H9 (cell line): ENCODE data around the gene LRRK2. TPM values are rescaled to one million over a fixed set of nuclear protein-coding genes. Genes with fewer than 3 reads are reported as not detected.

ENCODE experiments used
- DNase-seq: peaks from one replicate; pipeline ENCODE4 v3.0.0-alpha.2; 2017
- H2AFZ ChIP-seq: one replicate; pipeline ENCODE4 v1.6.1; 2013; ENCODE audit warnings: mild to moderate bottlenecking, low read length, control low read depth, moderate library complexity
- H2AK5ac ChIP-seq: 2 replicates; pipeline ENCODE4 v1.6.1; 2013; ENCODE audit warnings: low read length, control low read depth, mixed read lengths; ENCODE audit not compliant: insufficient read length
- H2BK120ac ChIP-seq: one replicate; pipeline ENCODE4 v1.6.1; 2013; ENCODE audit warnings: low read depth, mild to moderate bottlenecking, low read length, control low read depth, inconsistent platforms; ENCODE audit not compliant: poor library complexity, severe bottlenecking
- H2BK12ac ChIP-seq: 2 replicates; pipeline ENCODE4 v1.6.1; 2013; ENCODE audit warnings: low read length, control low read depth, mixed read lengths, low read depth; ENCODE audit not compliant: insufficient read length
- H2BK15ac ChIP-seq: 2 replicates; pipeline ENCODE4 v1.6.1; 2013; ENCODE audit warnings: low read depth, low read length, control low read depth
- H2BK20ac ChIP-seq: one replicate; pipeline ENCODE4 v1.6.1; 2013; ENCODE audit warnings: low read depth, mild to moderate bottlenecking, low read length, control low read depth, inconsistent platforms; ENCODE audit not compliant: poor library complexity, severe bottlenecking
- H2BK5ac ChIP-seq: 2 replicates; pipeline ENCODE4 v1.6.1; 2013; ENCODE audit warnings: low read length, control low read depth, mixed read lengths; ENCODE audit not compliant: insufficient read length
- H3K14ac ChIP-seq: 2 replicates; pipeline ENCODE4 v1.6.1; 2013; ENCODE audit warnings: low read length, control low read depth; ENCODE audit not compliant: insufficient read depth
- H3K18ac ChIP-seq: 2 replicates; pipeline ENCODE4 v1.6.1; 2013; ENCODE audit warnings: low read depth, mild to moderate bottlenecking, mixed read lengths, low read length, control low read depth; ENCODE audit not compliant: insufficient read length
- H3K23ac ChIP-seq: 2 replicates; pipeline ENCODE4 v1.6.1; 2013; ENCODE audit warnings: low read length, control low read depth, mixed read lengths, low read depth; ENCODE audit not compliant: insufficient read length
- H3K23me2 ChIP-seq: 2 replicates; pipeline ENCODE4 v1.6.1; 2013; ENCODE audit warnings: low read depth, mild to moderate bottlenecking, mixed read lengths, low read length, control low read depth; ENCODE audit not compliant: insufficient read length, poor library complexity, severe bottlenecking
- H3K27ac ChIP-seq: 2 replicates; pipeline ENCODE4 v1.5.1; 2013; ENCODE audit warnings: low read length, control low read depth, mixed read lengths, low read depth; ENCODE audit not compliant: insufficient read length
- H3K27me3 ChIP-seq: 2 replicates; pipeline ENCODE4 v1.6.1; 2013; ENCODE audit warnings: low read length, control low read depth, inconsistent platforms; ENCODE audit not compliant: insufficient read depth
- H3K4ac ChIP-seq: 2 replicates; pipeline ENCODE4 v1.6.1; 2013; ENCODE audit warnings: low read depth, mild to moderate bottlenecking, control low read depth, inconsistent platforms, low read length, moderate library complexity
- H3K4me1 ChIP-seq: 2 replicates; pipeline ENCODE4 v1.6.1; 2013; ENCODE audit warnings: low read length, control low read depth, inconsistent platforms; ENCODE audit not compliant: insufficient read depth
- H3K4me2 ChIP-seq: 2 replicates; pipeline ENCODE4 v1.6.1; 2013; ENCODE audit warnings: low read length, control low read depth, mixed read lengths; ENCODE audit not compliant: insufficient read length, insufficient read depth
- H3K56ac ChIP-seq: 2 replicates; pipeline ENCODE4 v1.6.1; 2013; ENCODE audit warnings: low read depth, mild to moderate bottlenecking, mixed read lengths, low read length, control low read depth; ENCODE audit not compliant: insufficient read length
- H3K79me1 ChIP-seq: 2 replicates; pipeline ENCODE4 v1.6.1; 2013; ENCODE audit warnings: low read depth, mild to moderate bottlenecking, moderate library complexity, low read length, control low read depth, inconsistent platforms; ENCODE audit not compliant: insufficient read depth, poor library complexity, severe bottlenecking
- H3K79me2 ChIP-seq: 2 replicates; pipeline ENCODE4 v1.6.1; 2013; ENCODE audit warnings: low read length, control low read depth, inconsistent platforms; ENCODE audit not compliant: insufficient read depth
- H3K9ac ChIP-seq: 2 replicates; pipeline ENCODE4 v1.6.1; 2013; ENCODE audit warnings: low read length, control low read depth, mixed read lengths; ENCODE audit not compliant: insufficient read length; ENCODE audit errors: extremely low read depth
- H3K9me3 ChIP-seq: one replicate; pipeline ENCODE4 v1.6.1; 2013; ENCODE audit warnings: low read depth, low read length, inconsistent platforms; ENCODE audit not compliant: control insufficient read depth
- H3T11ph ChIP-seq: one replicate; pipeline ENCODE4 v1.6.1; 2013; ENCODE audit warnings: mild to moderate bottlenecking, low read length, control low read depth, inconsistent platforms
- H4K20me1 ChIP-seq: one replicate; pipeline ENCODE4 v1.6.1; 2013; ENCODE audit not compliant: control insufficient read depth, insufficient read length, insufficient read depth
- H4K5ac ChIP-seq: 2 replicates; pipeline ENCODE4 v1.6.1; 2013; ENCODE audit warnings: low read depth, mild to moderate bottlenecking, mixed read lengths, low read length, control low read depth; ENCODE audit not compliant: insufficient read length
- H4K8ac ChIP-seq: replicated peaks from 2 replicates; pipeline ENCODE4 v1.6.1; 2013; ENCODE audit warnings: low read length, control low read depth, mixed read lengths, low read depth; ENCODE audit not compliant: insufficient read length
- H4K91ac ChIP-seq: 2 replicates; pipeline ENCODE4 v1.6.1; 2013; ENCODE audit warnings: low read depth, mild to moderate bottlenecking, moderate library complexity, mixed read lengths, low read length, control low read depth; ENCODE audit not compliant: insufficient read length
- H3K27ac Mint-ChIP-seq, 3 experiments: 2 replicates in 2 of 3; 3 replicates in 1 of 3; pipeline ENCODE4 v1.8.0; 2020 to 2021; ENCODE audit warnings: mixed read lengths in 3 of 3, mild to moderate bottlenecking in 1 of 3, moderate library complexity in 1 of 3
- H3K27me3 Mint-ChIP-seq: 2 replicates; pipeline ENCODE4 v1.8.0; 2021; ENCODE audit warnings: low read depth, mild to moderate bottlenecking, moderate library complexity, mixed read lengths
- H3K36me3 Mint-ChIP-seq, 3 experiments: 2 replicates in 2 of 3; 3 replicates in 1 of 3; pipeline ENCODE4 v1.8.0; 2020 to 2021; ENCODE audit warnings: low read depth in 3 of 3, mixed read lengths in 3 of 3; ENCODE audit not compliant: insufficient read depth in 1 of 3
- H3K4me1 Mint-ChIP-seq, 2 experiments: 2 replicates each; pipeline ENCODE4 v1.8.0; 2020; ENCODE audit warnings: mixed read lengths in 2 of 2
- H3K4me3 Mint-ChIP-seq, 2 experiments: 2 replicates in 1 of 2; 3 replicates in 1 of 2; pipeline ENCODE4 v1.8.0; 2020 to 2021; ENCODE audit warnings: mild to moderate bottlenecking in 2 of 2, mixed read lengths in 2 of 2, moderate library complexity in 1 of 2
- H3K9me3 Mint-ChIP-seq, 2 experiments: 2 replicates in 1 of 2; 3 replicates in 1 of 2; pipeline ENCODE4 v1.8.0; 2020; ENCODE audit warnings: mild to moderate bottlenecking in 2 of 2, mixed read lengths in 2 of 2, moderate library complexity in 1 of 2
- CTCF ChIP-seq: fragments of 200-600 bp; sonication (generic); conservative IDR thresholded peaks from 3 replicates; pipeline ENCODE4 v1.8.0; 2021; ENCODE audit warnings: antibody characterized with exemption, mild to moderate bottlenecking
- WGBS: extraction: QIAGEN DNeasy Blood & Tissue Kit; methylation state at CpG from one replicate; pipeline ENCODE4 v1.1.7; 2013; ENCODE audit warnings: missing lambda C conversion rate, low lambda C conversion rate, mixed read lengths; ENCODE audit not compliant: insufficient read length; ENCODE audit errors: extremely low coverage; 5-methylcytosine and 5-hydroxymethylcytosine counted together
- long read RNA-seq: library from polyadenylated mRNA; unstranded; transcript quantifications from one replicate; pipeline ENCODE4 v2.0.0, GENCODE V29; 2020
- total RNA-seq: library from RNA; stranded (reverse); gene quantifications from 2 replicates; pipeline ENCODE4 v1.2.1, GENCODE V29; 2021

The LRRK2 gene
- total RNA-seq = 0.11 and 0.17 TPM in 2 replicates
- long read RNA-seq = 0 reads

GRCh38 chr12:40224439-40225291, at the start of gene LRRK2:
TSS of gene LRRK2 (plus strand) at chr12:40224997. CDS start at chr12:40225132, 135 bp downstream.
- Histone ChIP-seq H4K8ac (no peak within 1 kb of the TSS), H3K79me2 (no peaks in the 10 kb centered on the region), H3K23ac (no peak within 1 kb of the TSS), H3K9me3 (no peaks in the 10 kb centered on the region), H2BK20ac (no peak within 1 kb of the TSS), H2BK12ac (no peak within 1 kb of the TSS), H2BK5ac (no peak within 1 kb of the TSS), H2AFZ (no peak within 1 kb of the TSS), H4K91ac (no peak within 1 kb of the TSS), H3K27me3 (peaks cover 9% of the 10 kb centered on the region), H2BK120ac (no peak within 1 kb of the TSS), H3K4ac (no peak within 1 kb of the TSS), H2AK5ac (no peak within 1 kb of the TSS), H4K20me1 (no peaks in the 10 kb centered on the region), H2BK15ac (no peak within 1 kb of the TSS), H3K18ac (no peak within 1 kb of the TSS), H3K79me1 (no peaks in the 10 kb centered on the region), H3K4me1 (no peaks in the 10 kb centered on the region), H4K5ac (no peak within 1 kb of the TSS), H3K27ac (no peak within 1 kb of the TSS), H3K14ac (peak within 1 kb of the TSS; percentile 31), H3K4me2 (peak within 1 kb of the TSS; percentile 46), H3K23me2 (no peaks in the 10 kb centered on the region), H3K56ac (no peak within 1 kb of the TSS), H3T11ph (no peak within 1 kb of the TSS), H3K9ac (peak within 1 kb of the TSS; percentile 19)
- Mint-ChIP-seq H3K4me1 (peaks cover 10 to 11% of the 10 kb centered on the region in 2 experiments), H3K4me3 (peak within 1 kb of the TSS; percentile 49 to 77), H3K9me3 (no peaks in the 10 kb centered on the region; a peak in 2 of 5 replicates), H3K27me3 (peaks cover 40% of the 10 kb centered on the region), H3K36me3 (no peaks in the 10 kb centered on the region; a peak in 1 of 7 replicates), H3K27ac (no peak within 1 kb of the TSS)
- no CpG with 5 or more reads among the region's 78 CpGs for WGBS
- DNase-seq = peak; percentile 62
- TF ChIP-seq CTCF = peak; percentile 12; the same call in 1 of the 3 replicates
